ENCODE results near the gene PSMD14. TPM values are rescaled to one million over a fixed set of nuclear protein-coding genes. Genes with fewer than 3 reads are reported as not detected.

PSMD14 gene
- total and polyA plus RNA-seq, 2 of the 8 experiments (the other 6 are each of a cell fraction or from before 2014, with no cell fraction given): 53.9 to 88.7 TPM

GRCh38 chr2:161424891-161425727 is 116.9 kb downstream of the PSMD14 start (continued):
- TF ChIP-seq NRF1 (IDR thresholded peaks at IDR 0.05; ENCODE audit: low read depth, low read length) (no peak), PHF8 (conservative IDR thresholded peaks at IDR 0.05; ENCODE audit: low read depth, low read length) (no peak), JUND (IDR thresholded peaks at IDR 0.05; ENCODE audit: low read length) (no peak), RAD21 (IDR thresholded peaks at IDR 0.05 in 1 of 2, conservative IDR thresholded peaks at IDR 0.05 in 1 of 2; ENCODE audit: low read depth in 2 of 2, low read length in 2 of 2) (no peak), EGR1 (IDR thresholded peaks at IDR 0.05; ENCODE audit: borderline replicate concordance, low read depth, low read length) (no peak), CBX5 (IDR thresholded peaks at IDR 0.05; ENCODE audit: low read depth, low read length) (no peak), SP2 (IDR thresholded peaks at IDR 0.05; ENCODE audit: low read length) (no peak), CHD2 (IDR thresholded peaks at IDR 0.05; ENCODE audit: low read length) (no peak), POLR2A (IDR thresholded peaks at IDR 0.05; ENCODE audit: control extremely low read depth in 1 of 2, low read depth in 2 of 2, low read length in 2 of 2) (no peak), SIX5 (IDR thresholded peaks at IDR 0.05; ENCODE audit: low read depth, low read length) (no peak), CBX8 (IDR thresholded peaks at IDR 0.05; ENCODE audit: borderline replicate concordance, low read depth, low read length) (0 out of 2 replicates have a peak, but pooled peaks have one; percentile 44), EZH2 (IDR thresholded peaks at IDR 0.05; ENCODE audit: low read depth, low read length, severe bottlenecking) (no peak)

Data from H1 (cell line).